OCI-LY1 (cell line): ENCODE measurements around the gene FBXW7.

Experiments used
- EZH2 ChIP-seq: fragments of 200-600 bp; sonication (generic), shearing (Covaris generic); IDR thresholded peaks from 2 replicates; pipeline ENCODE4 v1.8.0; 2017; ENCODE audit warnings: borderline replicate concordance, mixed run types, mild to moderate bottlenecking, antibody characterized with exemption, low read length, moderate library complexity, mixed read lengths
- TF ChIP-seq, protein P1 (sequence below): fragments of 200-600 bp; sonication (generic), shearing (Covaris generic); IDR thresholded peaks from 2 replicates; pipeline ENCODE4 v1.5.1; 2017; ENCODE audit warnings: mild to moderate bottlenecking, antibody characterized with exemption, low read length, moderate library complexity, mixed read lengths

DNA sequence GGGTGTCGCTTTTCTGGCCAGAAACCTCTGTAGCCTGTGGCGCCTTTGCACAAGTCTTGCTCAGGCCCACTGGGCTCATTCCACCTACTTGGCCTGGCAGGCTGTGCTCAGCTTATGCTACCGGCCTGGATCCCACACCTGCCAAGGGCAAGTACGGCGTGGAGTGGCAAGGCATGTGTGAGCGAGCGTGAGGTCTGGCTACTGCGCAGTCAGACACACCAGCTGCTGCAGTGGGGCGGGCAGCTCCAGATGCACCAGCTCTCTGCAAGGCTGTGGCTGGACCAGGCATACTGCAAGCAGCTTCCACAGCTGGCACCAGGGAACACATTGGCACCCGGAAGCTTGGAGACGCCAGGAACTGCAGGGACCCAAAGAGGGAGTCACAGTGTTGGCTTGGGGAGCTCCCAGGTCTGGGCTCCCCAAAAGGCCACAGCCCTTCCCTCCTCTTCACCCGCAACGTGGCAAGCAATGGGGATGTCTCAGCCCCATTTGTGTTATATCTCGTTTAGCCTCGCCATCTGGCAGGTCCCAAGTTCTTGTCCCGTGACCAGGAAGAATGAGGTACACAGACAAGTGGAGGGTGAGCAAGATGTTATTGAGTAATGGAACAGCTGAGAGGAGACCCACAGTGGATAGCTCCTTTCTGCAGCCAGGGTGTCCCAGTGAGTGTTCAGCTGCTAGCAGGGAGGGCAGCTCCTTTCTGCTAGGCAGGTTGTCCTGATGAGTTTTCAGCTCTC is 3.8 kb upstream of the FBXW7 start:
- TF ChIP-seq, protein P1, sequence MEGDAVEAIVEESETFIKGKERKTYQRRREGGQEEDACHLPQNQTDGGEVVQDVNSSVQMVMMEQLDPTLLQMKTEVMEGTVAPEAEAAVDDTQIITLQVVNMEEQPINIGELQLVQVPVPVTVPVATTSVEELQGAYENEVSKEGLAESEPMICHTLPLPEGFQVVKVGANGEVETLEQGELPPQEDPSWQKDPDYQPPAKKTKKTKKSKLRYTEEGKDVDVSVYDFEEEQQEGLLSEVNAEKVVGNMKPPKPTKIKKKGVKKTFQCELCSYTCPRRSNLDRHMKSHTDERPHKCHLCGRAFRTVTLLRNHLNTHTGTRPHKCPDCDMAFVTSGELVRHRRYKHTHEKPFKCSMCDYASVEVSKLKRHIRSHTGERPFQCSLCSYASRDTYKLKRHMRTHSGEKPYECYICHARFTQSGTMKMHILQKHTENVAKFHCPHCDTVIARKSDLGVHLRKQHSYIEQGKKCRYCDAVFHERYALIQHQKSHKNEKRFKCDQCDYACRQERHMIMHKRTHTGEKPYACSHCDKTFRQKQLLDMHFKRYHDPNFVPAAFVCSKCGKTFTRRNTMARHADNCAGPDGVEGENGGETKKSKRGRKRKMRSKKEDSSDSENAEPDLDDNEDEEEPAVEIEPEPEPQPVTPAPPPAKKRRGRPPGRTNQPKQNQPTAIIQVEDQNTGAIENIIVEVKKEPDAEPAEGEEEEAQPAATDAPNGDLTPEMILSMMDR, result no peak
- no peak for TF ChIP-seq EZH2
